HG03196 (cell line): Measurements from ENCODE around the gene PPP1R18.
A peak's percentile ranks its signal among the peaks of the same experiment; 100 is the strongest.
"Not testable (repeated sequence)": the region's sequence is repeated elsewhere in the genome, so short reads cannot be mapped to it uniquely, and the experiment has no call there.

Experiments
- ATAC-seq: cut with Tn5 transposase; IDR thresholded peaks from one replicate; pipeline ENCODE4 v1.9.1; 2021; ENCODE audit not compliant: unreplicated experiment

PPP1R18 gene

GRCh38 chr6:30670760-30671527, 15.5 kb downstream of the PPP1R18 start:
- no peak for ATAC-seq

- ATAC-seq: not testable (repeated sequence)
Measured at GRCh38 chr6:30666300-30666699, 20.1 kb downstream of the PPP1R18 start.

DNA sequence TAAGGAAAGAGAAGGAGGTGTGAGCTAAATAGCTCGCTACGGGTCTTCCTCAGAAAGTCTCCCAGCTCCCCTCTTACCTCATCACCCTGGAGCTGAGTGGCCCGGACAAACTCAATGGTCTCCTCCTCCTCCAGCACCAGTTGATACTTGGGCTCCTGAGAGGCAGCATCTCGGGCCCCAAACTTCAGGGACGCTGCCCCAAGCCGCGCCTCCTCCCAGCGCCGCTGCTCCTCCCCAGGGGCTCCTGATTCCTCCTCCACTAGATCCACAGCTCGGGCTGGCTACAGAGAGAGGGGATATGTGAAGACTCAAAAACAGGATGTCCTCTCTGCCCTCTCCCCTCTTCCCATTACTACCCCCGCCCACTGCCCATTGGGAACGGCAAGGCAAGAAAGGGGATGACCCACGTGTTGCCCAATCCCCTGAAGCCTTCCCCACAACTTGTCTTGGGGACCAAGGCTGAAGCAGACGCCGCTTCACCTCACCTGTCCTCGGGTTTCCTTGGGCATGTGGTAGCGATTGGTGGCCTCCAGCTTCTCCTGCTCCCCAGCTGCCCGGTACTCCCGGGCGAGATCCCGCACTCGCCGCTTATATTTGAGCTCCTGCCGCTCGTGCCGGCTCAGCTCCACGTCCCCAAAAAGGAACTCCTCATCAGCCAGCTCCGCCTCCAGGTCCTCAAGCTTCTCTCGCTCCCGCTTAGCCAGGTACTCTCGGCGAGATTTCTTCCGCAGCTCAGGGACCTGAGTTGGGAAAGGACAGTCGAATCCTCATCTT, 21.3 kb downstream of the PPP1R18 start:
- no peak for ATAC-seq

DNA sequence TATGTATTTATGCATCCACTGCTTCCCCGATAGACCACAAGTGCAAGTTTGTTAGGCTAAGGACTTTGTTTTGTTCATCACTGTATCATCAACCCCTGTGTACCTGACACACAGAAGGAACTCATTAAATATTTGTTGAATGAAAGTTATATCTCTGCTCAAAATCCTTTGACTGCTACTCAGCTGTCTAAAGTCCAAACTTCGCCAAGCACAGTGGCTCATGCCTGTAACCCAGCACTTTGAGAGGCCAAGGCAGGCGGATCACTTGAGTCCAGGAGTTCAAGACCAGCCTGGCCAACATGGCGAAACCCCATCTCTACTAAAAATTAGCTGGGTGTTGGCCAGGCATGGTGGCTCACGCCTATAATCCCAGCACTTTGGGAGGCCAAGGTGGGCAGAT, 28.5 kb downstream of the PPP1R18 start:
- ATAC-seq: not testable (repeated sequence)

DNA sequence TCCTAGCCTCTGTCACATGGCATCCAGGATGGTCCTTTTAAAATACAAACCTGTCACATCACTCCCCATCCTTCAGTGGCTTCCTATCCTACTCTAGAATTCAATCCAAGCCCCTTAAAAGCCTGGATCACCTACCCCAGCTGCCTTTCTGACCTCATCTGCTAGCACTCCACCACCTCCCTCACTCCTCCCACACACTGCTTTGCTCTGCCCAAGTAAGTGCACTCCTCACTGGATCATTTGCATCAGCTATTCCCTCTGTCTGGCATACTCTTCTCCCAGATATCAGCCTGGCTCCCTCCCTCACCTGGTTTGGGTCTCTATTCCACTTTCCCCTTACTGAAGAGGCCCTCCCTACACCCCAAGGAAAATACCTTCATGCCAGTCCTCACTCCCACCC, 29.0 kb downstream of the PPP1R18 start:
- no peak for ATAC-seq

DNA sequence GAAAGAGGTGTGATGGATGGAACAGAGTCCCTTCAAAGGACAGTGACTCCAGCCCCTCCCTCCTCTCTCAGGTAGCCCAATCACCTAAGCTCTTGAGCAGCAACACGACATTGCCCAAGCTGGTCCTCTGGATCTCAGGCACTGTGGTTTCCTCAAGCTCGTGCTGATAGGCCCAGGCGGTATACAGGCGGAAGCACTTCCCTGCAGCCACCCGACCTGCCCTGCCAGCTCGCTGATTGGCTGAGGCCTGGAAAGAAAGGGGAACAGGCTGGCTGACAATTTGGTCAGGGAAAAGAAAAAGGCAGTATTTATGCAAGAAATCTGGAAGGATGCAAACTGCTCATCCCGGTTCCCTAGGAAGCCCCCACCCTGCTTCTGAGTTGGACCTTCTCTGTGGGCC, 29.9 kb downstream of the PPP1R18 start:
- no peak for ATAC-seq

DNA sequence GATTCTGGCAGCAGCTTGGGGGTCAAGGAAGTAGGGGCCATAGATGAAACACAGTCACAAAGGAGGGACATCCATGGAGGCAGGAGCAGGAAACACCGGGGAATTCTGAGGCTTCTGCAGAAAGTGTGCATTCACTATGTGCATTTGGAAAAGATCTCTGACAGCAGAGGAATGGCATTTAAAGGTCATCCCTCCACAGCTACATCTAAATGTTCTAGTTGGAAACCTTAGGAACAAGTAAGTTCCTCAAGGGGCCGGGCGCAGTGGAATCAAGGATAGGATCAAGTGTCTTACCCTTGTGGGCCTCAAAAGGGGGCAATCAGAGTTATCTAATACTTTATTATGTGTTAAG, 30.7 kb downstream of the PPP1R18 start:
- ATAC-seq: no peak

DNA sequence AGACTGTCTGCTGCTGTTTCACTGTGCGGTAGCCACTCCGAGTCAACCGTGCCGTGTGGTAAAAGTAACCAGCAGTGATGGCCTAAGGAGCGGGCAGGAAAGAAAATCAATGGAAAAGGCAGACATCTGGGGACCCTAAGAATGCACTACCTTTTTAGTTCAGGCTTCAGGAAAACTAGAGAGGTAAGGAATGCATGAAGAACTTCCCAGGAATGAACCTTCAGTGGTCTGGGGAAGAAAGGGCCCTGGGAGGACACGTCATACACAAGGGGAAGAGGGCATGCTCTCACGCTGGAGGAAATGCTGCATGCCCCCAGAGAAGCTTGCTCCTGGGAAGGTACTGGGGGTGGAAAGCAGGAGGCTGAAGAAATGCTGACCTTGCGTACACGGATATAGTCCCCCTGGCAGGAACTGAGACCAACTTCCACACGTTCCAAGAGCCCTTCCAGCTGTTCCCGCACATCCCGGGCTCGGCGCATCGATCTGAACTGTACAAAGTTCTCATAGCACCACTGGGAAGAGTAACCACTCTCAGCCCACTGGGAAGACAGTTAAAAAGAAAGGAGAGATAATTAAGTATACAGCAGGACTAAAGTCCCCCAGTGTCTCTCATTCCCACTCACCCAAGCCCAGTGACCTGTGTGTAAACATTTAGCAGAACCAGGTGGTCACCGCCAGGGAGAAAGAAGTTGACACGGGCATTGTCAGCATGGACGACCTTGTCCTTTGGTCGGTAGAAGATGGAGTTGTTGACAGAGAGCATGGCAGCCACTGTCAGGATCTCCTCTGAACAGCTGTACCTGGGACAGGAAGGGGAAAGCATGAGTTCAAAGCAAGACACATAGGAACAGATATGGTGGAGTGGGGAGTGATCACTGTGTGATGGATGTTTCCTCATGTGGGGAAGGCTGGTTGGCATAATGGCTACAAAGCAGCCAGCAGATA, 31.4 kb downstream of the PPP1R18 start:
- ATAC-seq: no peak

- no peak for ATAC-seq
Measured at GRCh38 chr6:30651143-30651542, 35.3 kb downstream of the PPP1R18 start.

DNA sequence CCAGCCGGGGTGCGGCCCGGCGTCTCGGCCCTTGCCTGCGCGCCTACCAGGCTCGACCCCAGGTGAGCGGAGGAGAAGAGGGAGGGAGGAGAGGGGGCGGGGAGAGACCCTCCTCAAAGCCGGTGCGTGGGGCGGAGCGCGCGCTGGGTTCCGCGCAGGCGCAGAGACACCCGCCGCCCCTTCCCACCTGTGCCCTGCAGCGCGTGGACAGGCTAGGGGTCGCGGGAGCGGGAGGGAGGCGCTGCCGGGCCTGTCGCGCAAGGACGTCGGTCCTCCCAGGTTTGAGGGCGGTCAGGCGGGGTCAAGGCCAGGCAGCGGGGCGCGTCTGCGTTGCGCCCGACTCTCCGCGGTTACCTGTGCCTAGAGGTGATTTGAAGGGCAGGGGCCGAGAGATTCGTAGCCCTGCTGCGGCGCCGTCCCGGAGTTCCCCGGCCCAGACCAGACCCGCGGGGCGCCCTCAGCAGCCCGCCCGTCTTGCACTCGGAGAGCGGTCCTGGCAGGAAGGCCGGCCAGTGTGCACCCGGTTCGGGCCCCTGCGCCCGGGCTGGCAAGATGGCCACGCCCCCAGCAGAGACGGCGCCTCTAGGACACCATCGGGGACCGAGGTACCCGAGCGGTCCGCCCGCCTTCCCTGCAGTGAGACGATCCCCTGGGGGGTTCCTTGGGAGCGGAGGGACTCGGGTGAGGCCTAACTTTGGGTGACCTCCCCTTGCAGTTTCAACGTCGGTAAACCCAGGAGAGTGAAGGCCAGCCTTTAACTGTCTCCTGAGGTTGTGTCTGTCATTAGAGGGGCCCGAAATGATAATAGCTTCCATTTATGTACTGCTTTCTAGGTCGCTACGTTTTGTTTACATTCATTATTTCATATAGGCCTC, 39.0 kb downstream of the PPP1R18 start:
- peak; percentile 51 for ATAC-seq

DNA sequence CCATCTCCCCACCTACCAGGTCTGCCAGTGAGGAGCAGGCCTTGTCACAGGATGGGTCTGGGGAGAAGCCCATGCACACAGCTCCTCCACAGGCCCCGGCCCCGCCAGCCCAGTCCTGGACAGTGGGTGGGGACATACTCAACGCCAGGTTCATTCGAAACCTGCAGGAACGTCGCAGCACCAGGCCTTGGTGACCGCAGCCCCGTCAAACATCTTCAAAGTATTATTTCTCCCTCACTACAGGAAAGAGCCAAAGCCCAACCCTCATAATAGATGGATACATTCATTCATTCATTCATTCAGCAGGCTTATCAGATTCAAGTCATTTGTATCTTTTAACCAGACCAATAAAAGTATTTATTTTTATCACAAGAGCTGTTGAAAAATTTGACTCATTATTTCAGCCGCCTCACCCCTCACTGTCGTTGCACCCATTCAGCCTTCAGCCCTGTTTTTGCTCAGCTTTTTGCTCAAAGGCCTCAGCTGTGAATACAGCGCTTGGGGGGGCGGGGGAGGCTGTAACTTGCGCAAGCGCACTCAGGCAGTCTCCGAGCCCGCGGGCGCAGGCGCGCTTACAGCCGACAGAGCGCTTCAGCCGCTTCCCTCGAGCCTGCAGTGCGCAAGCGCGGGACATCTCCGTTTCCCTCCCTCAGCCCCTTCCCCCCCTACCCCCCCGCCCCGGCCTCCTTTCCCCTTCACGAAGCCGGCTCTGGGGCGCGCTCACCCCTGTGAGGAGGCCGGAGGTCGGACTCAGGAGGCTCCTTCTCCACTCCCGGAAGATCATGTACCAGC, 39.8 kb downstream of the PPP1R18 start, which contains the start of gene C6orf136:
TSS of gene C6orf136 (plus strand) at position 684 of the 792 bp plus-strand sequence. CDS start at position 783, 99 bp downstream.
- ATAC-seq: peak; percentile 44

DNA sequence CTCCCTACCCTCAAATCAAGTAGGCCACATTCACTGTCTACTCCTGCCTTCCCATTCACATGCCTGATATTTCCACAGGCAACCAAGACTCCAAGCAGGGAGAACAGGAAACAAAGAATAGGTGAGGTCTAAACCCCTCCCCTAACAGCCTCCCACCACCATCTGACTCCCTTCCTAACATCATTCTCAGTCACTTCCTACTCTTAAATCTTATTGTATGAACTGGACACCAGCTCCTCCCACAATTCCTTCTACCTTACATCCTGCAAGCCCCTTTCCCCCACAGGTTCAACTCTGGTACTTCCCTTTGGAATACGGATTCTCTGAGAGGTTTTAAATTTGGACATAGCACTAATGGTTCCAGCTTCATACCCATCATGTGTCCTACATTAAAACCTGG, 40.5 kb downstream of the PPP1R18 start:
- no peak for ATAC-seq

DNA sequence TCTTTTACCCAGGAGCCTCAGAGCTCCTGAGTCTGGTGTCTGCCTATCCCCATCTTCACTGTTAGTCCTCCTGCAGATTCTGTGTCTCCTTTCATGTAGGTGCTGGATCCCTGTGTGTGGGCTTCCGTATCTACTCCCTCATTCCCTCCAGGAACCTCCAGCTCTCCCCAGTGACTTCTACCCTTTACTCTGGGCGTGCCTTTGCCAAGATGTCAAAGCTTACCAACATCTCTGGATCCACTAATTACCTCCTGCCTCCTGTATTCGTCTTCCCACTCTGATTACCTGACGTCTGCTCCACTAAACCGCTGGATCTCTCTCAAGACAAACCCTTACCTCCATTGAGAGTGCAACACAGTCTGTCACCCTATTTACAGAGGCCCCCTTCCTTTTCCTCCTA, 41.7 kb downstream of the PPP1R18 start:
- no peak for ATAC-seq

GRCh38 chr6:30643656-30644055, 42.8 kb downstream of the PPP1R18 start:
- no peak for ATAC-seq

GRCh38 chr6:30641048-30641447, 45.4 kb downstream of the PPP1R18 start:
- ATAC-seq: no peak

DNA sequence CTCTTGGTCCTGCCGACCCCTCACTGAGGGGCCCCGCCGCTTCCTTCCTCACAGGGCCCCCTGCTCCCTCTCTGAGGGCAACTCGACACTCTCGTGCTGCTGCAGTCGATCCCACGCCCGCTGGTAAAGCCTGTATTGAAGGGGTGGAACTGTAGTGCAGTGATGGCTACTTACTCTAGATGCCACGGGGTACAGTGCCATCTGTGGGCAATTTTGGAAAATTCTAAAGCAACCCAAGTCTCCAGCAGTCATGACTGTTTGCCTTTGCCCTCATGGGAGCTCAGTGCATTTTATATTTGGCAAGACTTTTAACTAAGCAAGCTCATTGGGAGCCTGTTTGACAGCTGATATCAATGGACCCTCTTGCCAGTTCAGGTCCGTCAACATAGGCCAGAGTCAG, 46.0 kb downstream of the PPP1R18 start:
- no peak for ATAC-seq

DNA sequence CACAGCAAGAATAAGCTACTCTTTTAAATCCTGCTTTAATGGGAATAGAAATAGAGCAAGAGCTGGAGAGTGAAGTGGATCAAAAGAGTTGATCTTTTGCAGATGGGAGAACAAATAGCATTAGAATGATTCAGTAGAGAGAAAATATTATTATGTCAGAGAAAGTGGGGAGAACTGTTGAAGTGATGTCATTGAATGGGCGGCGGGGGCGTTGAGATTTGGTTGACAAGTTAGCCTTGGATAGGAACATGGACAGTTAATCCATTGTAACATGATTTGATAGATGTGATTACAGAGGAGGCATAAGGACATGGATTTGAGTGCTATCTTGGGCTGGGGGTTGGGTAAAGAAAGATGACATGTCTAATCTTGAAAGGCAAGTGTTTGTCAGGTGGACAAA, 50.6 kb downstream of the PPP1R18 start:
- ATAC-seq: no peak

DNA sequence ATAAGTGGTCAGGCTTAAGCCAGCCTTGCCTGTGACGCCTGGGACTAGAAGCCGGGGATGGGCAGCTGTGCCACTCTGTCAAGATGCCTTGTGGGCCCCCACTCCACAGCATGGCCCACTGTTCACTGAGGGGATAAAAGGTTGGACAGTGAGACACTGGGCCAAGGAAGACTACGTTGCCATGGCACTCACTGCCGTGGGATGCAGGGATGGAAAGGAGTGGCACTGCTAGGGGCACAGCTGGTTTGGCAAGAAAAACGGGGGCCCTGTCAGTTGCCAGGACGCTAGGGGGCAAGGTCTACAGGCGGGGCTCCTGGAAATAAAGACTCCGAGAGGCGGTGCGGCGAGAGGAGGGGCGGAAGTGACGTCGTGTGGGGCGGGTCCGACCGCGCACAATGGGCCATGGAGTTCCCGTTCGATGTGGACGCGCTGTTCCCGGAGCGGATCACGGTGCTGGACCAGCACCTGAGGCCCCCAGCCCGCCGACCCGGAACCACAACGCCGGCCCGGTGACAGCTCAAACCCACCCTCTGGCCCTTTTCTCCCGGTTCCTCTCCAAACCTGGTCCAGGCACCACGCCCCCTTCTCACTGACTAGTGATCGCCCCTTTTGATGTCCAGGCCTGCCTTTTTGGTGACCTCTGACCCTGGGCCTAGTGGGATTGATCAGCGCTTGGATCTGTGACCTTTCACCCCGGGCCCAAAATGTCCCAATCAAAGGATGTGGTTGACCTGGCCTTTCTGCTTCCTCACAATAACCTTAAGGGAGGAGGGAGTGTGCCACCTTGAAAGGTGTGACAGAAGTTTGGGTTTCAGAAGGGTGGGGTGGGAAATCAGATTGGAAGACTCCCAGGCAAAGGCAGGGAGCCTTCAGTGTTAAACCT, 59.7 kb downstream of the PPP1R18 start, which contains the start of gene ATAT1:
TSS of gene ATAT1 (plus strand) at position 391 of the 883 bp plus-strand sequence.
- peak; percentile 81 for ATAC-seq
